ENCODE measurements around the gene VMAC.

- TF ChIP-seq, protein P1, sequence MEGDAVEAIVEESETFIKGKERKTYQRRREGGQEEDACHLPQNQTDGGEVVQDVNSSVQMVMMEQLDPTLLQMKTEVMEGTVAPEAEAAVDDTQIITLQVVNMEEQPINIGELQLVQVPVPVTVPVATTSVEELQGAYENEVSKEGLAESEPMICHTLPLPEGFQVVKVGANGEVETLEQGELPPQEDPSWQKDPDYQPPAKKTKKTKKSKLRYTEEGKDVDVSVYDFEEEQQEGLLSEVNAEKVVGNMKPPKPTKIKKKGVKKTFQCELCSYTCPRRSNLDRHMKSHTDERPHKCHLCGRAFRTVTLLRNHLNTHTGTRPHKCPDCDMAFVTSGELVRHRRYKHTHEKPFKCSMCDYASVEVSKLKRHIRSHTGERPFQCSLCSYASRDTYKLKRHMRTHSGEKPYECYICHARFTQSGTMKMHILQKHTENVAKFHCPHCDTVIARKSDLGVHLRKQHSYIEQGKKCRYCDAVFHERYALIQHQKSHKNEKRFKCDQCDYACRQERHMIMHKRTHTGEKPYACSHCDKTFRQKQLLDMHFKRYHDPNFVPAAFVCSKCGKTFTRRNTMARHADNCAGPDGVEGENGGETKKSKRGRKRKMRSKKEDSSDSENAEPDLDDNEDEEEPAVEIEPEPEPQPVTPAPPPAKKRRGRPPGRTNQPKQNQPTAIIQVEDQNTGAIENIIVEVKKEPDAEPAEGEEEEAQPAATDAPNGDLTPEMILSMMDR (IDR thresholded peaks at IDR 0.05; ENCODE audit: insufficient read depth, low read length, poor library complexity, severe bottlenecking), result no peak
- no peak for TF ChIP-seq EZH2phosphoT487 (conservative IDR thresholded peaks at IDR 0.05; ENCODE audit: low read length)
Observed at GRCh38 chr19:5952193-5953029, 47.7 kb downstream of the VMAC start.
